DMS53 treated with DMSO at 0.1 percent for 48 hours (cell line): ENCODE results near the gene GRIA3.
"Not testable (repeated sequence)": the region's sequence is repeated elsewhere in the genome, so short reads cannot be mapped to it uniquely, and the experiment has no call there.

Source experiments
- DNase-seq: peaks from one replicate; lab custom pipeline; 2025; ENCODE audit not compliant: unreplicated experiment; lab: John Stamatoyannopoulos, UW

The GRIA3 gene

DNA sequence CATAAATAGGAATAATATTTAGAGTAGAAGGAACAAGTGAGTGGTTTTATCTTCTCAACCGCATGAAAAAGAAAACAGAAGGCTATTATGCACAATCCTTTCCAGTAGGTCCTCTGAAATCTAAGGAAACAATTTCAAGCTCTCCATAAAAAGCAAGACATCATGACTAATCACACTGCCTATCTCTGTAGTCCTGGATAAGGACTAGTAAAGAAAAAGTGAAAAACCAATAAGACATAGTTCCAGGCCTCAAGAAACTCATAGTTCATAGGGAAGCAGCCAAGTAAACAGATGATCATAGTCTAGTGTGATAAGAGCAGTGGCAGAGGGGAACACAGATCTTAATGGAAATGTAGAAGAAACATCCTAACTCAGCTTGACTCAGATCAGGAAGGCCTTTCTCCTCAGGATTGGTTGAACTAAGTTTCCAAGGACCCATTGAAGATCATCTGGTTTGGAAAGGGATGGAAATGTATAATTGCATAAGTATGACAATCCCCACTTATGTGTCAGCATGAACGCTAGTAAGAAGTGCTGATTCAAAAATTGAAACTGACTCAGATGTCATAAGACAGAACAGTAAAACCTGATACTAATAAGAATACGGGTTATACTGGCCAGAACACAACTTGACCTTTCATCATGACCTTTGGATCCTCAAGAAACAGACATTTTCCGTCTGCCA is 155.3 kb downstream of the GRIA3 start:
- no peak for DNase-seq

DNA sequence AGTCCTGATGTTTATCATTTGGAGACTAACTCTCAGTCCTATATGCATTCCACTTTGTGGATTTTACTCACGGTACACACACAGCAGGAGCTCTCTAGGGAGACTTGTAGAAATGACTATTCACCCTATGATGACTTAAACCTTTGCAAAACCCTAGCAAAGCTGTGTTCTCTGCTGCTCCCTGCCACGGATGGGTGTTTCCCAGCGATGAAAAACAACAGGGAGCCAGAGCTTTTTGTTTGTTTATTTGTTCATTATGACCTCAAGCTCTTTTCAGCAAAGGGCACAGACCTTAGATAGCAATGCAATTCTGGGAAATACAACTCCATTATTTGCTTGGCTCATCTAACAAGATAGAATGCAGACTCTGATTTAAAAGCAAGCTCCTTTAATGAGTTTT is 156.6 kb downstream of the GRIA3 start:
- DNase-seq = peak; percentile 15

DNA sequence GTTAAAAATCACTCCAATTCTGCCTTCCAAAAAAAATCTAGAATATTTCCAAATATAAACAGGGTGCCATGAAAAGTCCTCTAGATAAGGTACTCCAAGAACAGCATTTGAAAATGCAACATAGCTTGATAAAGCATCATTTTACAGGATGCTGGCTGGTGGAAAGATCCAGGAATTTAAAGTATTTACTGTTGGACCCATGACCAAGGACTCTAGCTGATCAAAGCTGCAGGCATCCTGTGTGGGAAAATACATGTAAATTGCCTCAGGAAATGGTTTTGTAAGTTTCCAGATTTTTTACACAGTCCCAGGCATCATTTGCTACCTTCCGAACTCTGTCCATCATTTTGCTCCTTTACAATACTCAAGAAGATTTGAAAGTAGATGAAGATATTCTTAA is 164.4 kb downstream of the GRIA3 start:
- DNase-seq = no peak

DNA sequence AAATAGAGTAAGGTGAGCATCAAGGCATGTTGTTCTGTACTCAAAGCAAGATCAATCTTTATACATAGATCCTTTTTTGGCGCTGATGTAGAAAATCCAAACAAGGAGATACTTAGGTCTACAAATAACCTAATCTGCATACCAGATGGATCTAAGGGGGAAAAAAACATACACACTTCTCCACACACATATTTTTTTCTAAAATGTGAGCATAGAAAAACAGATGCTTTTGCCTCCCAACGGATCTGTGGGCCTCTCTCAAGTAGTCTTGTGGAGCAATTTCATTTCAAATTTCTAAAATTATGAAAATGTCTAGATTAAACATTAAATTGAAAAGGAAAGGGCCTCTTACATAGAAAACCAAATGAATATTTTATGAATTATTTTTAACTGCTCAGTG is 166.1 kb downstream of the GRIA3 start:
- no peak for DNase-seq

DNA sequence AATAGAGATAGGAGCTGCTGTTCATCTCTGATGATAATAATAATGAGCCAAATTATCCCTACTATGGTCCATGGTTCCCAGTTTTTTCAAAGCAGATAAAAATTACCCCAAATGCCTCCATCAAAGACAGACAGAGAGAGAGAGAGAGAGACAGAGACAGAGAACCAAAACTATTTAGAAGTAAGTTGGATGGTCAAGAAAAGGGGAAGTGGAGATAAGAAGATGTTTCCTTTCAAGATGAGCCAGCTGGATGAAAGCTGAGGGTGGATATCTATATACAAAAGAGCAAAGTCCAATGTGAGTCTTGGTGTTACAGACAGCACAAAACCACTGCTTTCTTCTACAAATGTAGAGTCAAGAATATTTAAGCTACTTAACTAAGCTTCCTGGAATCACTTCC is 173.9 kb downstream of the GRIA3 start:
- DNase-seq = no peak

DNA sequence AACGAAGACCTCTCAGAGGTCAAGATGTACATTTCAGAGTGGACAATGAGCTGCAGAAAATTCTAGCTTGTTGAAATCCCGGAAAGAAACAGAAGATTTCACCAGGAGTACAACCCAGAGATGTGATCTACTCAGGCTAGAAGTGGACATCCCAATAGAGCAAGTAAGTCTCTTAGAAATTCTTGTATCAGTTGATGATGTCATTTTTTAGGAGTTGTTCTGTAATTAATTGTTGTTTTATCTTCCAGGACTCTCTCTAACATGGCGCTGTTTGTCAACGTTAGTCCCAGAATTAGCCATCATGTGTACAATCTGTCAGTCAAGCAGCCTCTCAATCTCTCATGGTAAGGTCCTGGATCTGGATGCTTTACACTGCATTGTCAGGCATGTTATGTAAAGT is 174.4 kb downstream of the GRIA3 start:
- no peak for DNase-seq

DNA sequence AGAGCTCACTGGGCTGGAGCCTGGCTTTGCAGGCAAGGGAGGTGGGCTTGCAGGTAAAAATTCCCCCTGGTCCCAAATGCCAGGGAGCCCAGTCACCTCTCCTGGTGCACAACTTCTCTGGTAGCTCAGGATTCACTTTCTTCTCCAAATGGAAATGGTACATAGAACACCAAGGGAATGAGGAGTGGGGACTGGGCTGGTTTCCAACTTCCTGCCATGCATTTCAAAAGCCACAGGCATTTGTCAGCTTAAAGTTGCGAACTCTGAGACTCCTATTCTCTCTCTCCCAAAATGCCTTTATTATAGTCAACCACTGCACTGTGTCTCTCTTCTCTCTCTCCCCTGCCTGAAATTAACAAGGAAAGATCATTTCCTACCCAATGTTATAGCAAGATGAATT is 177.3 kb downstream of the GRIA3 start:
- DNase-seq = no peak

DNA sequence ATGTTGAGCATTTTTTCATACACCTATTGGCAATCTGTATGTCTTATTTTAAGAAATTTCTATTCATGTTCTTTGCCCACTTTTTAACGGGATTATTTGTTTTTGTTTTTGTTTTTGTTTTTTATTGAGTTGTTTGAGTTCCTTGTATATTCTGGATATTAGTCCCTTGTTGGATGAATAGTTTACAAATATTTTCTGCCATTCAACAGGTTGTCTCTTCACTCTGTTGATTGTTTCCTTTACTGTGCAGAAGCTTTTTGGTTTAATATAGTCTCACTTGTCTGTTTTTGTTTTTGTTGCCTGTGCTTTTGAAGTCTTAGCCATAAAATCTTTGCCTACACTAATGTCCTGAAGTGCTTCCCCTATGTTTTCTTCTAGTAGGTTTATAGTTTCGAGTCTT is 202.1 kb downstream of the GRIA3 start:
- not testable (repeated sequence) for DNase-seq

DNA sequence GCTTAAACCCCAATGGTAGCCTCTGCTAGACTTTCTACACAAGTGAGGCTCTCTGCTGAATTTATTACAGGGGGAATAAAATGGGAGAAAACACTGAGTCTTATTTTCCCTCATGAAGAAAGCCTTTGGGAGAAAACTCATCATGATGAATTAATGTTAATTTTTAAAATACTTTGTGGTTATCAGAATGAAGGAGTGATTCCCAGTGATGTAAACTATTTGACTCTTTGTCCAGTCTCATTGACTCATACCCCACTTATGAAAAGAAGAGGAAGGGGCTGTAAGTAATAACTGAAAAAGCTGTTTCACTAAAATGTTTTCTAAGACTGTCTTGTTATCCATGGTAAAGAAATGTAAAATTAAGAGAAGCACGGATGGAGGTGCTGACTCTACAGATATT is 208.8 kb downstream of the GRIA3 start:
- DNase-seq = no peak

DNA sequence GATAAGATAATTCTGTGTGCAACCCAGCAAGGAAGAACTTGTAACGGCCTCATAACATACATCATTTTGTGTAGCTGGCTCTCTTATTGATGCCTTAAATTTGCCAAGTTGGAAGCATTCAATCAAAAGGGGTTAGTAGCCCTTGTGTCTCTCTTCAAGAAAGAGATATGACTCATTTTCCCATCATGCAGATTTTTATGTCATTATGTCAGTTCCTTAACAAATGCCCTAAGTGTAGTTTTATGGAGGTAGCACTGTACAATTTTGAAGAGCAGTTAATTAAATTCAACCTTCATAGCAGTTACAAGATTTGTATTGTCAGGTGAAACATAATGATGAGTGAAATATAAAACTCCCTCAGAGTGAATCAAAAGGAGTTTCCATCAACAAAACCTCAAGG is 215.6 kb downstream of the GRIA3 start:
- no peak for DNase-seq

DNA sequence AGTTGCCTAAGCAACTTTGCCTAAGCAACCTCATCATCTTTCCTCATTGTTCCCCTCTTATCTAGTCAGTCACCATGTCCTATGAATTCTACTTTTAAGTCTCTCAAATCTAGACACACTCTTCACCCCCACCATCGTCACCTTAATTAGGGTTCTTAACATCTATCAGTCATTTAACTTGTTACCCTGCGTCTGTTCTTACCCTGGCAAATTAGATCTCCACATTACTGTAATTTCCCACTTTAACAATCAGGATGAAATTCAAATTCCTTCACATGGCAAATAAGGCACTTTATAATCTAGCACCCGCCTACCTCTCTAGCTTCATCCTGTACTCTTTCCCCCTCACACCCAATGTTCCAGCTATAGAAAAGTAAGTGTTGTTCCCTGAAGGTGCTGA is 221.2 kb downstream of the GRIA3 start:
- no peak for DNase-seq

DNA sequence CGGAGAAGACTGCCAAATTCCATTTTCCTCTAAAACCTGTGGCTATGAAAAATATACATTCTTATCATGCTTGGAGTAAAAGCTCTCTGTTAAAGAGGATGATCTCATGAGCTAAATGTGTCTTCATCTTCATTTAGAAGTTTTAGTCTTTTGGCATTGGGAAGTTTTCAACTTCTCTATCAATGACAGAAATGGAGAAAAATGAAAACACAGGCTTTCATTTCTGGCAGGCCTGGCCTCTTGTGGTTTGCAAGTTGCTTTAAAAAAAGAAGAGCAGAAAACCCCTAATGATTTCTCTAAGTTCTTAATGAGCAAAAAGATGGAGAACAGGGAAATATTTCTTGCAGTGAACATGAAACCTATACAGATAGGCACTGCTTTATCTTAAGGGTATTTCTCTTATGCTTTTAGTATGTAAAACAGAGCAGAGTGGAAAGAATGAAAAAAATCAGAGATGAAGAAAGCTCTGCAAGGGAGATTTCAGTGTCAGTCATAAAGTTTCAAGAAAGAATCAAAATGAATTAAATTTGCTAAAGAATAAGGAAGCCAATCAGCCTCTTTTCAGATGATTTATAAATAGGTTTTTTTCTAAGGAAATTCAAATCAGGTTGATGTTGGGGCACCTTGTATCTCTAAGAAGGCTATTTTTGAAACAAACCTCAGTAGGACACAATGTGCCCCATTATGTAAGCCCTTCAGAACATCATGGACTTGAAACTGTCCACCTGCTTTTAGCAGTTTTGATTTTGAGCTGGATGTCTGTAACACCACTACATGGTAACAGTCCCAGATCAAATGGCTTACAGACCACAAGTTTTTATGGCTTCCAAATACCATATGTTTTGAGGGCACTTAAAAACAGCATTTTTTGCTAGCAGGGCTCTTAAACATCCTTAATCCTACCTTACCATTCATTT is 225.0 kb downstream of the GRIA3 start:
- no peak for DNase-seq

DNA sequence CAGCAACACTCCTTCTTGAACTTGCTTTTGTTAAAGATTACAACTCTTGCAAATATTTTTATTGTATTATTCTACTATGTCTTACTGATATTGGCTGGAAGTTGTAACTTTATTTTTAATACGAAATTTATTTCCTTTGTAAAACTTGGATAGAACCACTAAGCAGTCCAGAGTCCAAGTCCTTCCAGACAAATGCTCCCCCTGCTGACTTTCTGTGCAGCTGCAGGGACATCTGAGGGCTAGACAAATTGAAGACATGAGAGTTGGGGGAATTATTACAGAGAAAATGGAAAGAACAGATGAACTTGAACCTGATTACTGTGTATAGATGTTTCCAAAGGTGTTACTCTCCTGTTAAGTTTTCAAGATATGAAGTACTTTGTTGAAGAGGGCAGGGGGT is 238.8 kb downstream of the GRIA3 start:
- DNase-seq = peak; percentile 17

DNA sequence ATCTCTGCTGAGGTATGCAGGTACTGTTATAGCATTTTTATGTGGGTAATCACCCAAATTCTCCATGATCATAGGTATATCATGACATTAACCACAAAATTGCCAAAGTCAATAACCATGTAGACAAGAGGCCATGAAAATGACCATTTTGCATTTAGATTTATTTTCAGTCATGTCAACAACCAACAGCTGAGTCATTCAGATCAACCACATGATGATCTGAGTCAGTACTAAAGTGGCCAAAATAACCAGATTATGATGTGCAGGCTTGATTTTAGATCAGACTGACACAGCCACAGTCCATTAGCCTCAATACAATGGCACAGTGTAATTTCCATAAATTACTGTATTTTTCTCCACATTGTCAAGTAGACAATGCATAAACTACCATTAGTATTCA is 240.5 kb downstream of the GRIA3 start:
- DNase-seq = no peak

DNA sequence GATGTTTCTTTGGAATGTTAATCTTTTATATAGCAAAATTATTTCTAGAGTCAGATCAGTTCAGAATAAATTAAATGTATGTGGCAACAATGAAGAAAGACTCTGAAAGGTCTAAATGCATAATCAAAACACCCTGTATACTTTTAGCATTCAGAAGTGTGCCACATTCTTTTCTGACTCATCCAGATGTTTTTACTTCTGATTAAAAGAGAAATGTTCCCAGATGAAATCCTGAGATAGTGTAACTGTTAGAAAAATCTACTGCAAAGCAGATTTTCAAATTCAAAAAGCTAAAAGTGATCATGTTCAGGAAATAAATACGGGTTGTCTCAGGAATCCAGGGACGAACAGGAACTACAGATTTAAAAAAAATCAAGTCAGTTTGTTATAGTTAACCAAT is 241.4 kb downstream of the GRIA3 start:
- no peak for DNase-seq

DNA sequence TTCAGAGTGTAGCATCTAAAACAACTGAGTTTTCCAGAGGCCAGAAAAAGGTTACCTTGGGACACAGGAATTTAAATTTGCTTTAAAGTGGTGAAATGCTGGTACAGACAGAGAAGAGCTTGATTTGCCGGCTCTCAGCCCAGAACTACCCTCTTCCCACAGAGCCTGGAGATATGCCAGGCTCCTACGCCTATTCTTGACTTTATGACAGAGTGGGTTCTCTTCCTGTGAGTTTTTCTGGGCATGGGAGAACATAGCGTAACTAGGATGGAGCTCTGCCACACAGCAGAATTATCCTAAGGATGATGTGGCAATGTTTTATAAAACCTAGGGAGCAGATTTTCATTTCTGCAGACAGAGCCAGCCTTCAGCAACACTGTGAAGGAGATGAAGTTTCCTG is 241.8 kb downstream of the GRIA3 start:
- DNase-seq = no peak

DNA sequence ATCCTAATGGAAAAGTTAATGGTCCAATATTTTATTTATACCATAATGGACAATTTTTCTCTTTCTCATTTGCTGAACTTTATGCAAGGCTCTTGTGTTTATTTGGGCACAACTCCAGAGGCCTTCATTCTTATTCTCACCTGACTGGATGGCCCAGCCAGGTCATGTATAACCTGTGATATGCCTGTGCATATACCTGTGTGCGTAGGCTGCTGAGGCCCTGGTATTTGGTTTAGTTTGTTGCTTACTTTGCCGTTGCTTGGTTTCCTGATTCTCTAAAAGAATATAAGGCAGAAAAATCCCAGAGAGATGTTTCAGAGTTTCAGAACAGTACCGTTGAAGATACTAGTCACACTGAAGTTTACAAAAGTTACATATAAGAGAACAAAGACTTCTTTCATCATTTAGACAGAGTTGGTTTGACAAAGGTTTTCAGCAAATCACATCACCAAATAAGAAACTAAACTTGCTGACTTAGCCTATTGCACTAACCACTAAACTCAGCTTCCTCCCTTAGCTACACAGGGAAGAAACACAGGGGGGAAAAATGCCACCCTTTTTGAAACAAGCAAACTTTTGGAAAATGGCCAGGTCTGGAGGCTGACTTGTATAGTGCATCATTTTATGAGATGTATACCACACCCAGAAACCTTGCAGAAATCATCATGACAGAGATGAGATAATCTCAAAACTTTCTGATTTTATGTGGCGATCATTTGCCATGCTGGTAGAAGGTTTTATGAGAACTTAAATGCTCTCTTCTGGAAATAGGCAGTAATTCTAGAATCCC is 248.5 kb downstream of the GRIA3 start:
- DNase-seq = no peak

DNA sequence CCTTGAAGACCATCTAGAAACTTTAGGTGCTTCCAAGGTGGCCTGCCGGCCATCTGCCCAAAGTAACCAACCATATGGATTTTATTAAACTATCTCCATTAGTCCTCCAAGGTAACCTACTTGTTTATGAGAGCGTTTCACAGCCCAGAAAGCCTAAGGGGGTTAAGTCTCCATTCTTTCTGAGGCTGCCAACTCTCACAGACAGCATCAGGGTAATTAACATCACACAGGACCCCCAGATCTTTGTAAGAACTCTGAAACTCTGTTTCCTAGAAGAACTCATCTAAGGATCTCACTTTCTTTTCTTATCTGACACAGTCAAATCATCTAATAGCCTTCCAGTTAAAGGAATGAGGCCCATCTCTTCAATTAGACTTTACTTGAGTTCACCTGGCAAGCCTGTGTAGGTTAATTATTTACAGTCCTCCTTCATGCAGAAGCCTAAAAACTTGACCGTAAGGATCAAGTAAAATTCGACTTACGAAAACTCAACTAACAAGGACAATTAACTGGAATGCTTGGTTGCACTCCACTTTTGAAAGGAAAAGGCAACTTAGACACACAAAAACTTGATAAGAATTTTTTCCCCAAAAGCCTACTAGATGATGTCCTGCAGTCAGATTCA is 252.5 kb downstream of the GRIA3 start:
- no peak for DNase-seq

DNA sequence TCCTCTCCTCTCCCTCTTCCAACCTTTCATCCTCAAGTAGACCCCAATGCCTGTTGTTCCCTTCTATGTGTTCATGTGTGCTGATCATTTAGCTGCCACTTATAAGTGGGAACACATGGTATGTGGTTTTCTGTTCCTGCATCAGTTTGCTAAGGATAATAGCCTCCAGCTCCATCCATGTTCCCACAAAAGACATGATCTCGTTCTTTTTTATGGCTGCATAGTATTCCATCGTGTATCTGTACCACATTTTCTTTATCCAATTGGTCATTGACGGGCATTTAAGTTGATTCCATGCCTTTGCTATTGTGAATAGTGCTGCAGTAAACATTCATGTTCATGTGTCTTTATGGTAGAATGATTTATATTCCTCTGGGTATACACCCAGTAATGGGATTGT is 255.8 kb downstream of the GRIA3 start:
- DNase-seq = not testable (repeated sequence)

DNA sequence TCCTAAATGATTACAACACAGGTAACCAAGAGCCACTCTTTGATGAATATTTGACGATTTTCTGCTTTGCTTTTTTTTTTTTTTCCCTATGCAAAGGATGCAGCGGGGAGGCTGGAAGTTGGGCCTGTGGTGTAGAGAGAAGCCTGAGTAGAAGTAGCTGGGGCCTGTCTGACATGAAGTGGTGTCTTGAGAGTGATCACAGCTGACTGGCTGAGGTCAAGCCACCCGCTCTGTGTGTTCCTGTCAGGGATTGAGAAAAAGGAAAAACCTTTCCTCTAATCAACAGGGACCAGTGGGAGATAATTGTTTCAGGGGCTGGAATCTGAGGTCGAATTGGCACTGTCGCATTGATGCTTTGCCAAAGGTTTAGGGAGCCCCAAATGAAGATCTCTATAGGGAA is 258.7 kb downstream of the GRIA3 start:
- DNase-seq = no peak

DNA sequence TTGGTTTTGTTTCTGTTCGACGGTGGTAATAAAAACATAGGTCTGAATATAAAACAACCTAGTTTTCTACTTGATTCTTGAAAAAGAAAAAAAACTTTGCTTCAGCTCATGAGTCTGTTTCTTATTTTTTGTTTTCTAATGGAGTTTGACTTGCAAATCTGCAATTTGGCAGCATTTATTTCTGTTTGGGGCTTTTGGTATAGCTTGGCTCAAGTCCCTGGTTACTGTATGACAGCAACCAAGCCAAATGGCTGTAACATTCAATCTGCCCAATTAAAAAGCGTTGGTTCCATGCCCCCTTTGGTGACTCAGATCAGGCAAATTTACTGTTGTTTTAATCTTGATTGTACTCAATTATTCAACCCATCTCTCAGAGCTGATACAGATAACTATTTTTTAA is 263.4 kb downstream of the GRIA3 start:
- DNase-seq = no peak
